HEK293 (cell line): Measurements from ENCODE around the gene BBC3.

Source experiments
- CTCF ChIA-PET: fragments of 350-600 bp; formaldehyde crosslinking; extraction: SDS; loops from one replicate; lab custom pipeline; 2021; ENCODE audit warnings: antibody characterized with exemption; lab: Yijun Ruan, JAX
- POLR2A ChIA-PET: fragments of 300-600 bp; formaldehyde crosslinking; extraction: SDS; loops from one replicate; lab custom pipeline; 2020; ENCODE audit warnings: antibody characterized with exemption, inconsistent platforms; lab: Yijun Ruan, JAX
- H3K27ac ChIP-seq: fragments of 200-500 bp; sonication (Bioruptor generic); 2 replicates; pipeline ENCODE4 v1.5.1; 2014; ENCODE audit warnings: low read depth, low read length, control low read depth, inconsistent platforms; ENCODE audit errors: extremely low read depth
- H3K36me3 ChIP-seq, 2 experiments: fragments of 200-500 bp in 1 of 2; sonication (Bioruptor generic) in 1 of 2; 1 replicate in 1 of 2; 2 replicates in 1 of 2; pipeline ENCODE4 v1.5.1; 2014 to 2017; ENCODE audit warnings: inconsistent platforms in 2 of 2, low read length in 2 of 2; ENCODE audit not compliant: control insufficient read depth in 2 of 2, insufficient read depth in 1 of 2
- H3K4me1 ChIP-seq: fragments of 200-500 bp; sonication (Bioruptor generic); 2 replicates; pipeline ENCODE4 v1.5.1; 2014; ENCODE audit warnings: mild to moderate bottlenecking, low read length, inconsistent platforms; ENCODE audit not compliant: control insufficient read depth, insufficient read depth
- H3K4me3 ChIP-seq: 2 replicates; pipeline ENCODE4 v1.5.1; 2011; ENCODE audit warnings: low read depth, mild to moderate bottlenecking, control low read depth, low read length, moderate library complexity
- H3K9me3 ChIP-seq: fragments of 200-500 bp; sonication (Bioruptor generic); 2 replicates; pipeline ENCODE4 v1.5.1; 2014; ENCODE audit warnings: low read depth, low read length, inconsistent platforms; ENCODE audit not compliant: control insufficient read depth, insufficient read depth
- BCL6B ChIP-seq: fragments of 450-650 bp; formaldehyde crosslinking; IDR thresholded peaks from 2 replicates; pipeline ENCODE4 v1.5.1; 2017; ENCODE audit warnings: missing biosample characterization, missing genetic modification characterization
- KLF8 ChIP-seq: fragments of 450-650 bp; formaldehyde crosslinking; IDR thresholded peaks from 2 replicates; pipeline ENCODE4 v1.5.1; 2016; ENCODE audit warnings: missing biosample characterization, missing genetic modification characterization
- MEIS1 ChIP-seq: sonication (generic); formaldehyde crosslinking; IDR thresholded peaks from 2 replicates; pipeline ENCODE4 v1.8.1; 2022; ENCODE audit warnings: missing genetic modification reagents, mild to moderate bottlenecking, borderline replicate concordance
- MZF1 ChIP-seq: fragments of 450-650 bp; formaldehyde crosslinking; IDR thresholded peaks from 2 replicates; pipeline ENCODE4 v1.5.1; 2017; ENCODE audit warnings: missing biosample characterization, missing genetic modification characterization, borderline replicate concordance
- OSR2 ChIP-seq: fragments of 450-650 bp; formaldehyde crosslinking; IDR thresholded peaks from 2 replicates; pipeline ENCODE4 v1.5.1; 2016; ENCODE audit warnings: missing biosample characterization, missing genetic modification characterization
- RBAK ChIP-seq: fragments of 450-650 bp; formaldehyde crosslinking; IDR thresholded peaks from 2 replicates; pipeline ENCODE4 v1.5.1; 2016; ENCODE audit warnings: missing biosample characterization, missing genetic modification characterization
- ZBTB20 ChIP-seq: fragments of 450-650 bp; formaldehyde crosslinking; IDR thresholded peaks from 2 replicates; pipeline ENCODE4 v1.5.1; 2016; ENCODE audit warnings: missing biosample characterization, missing genetic modification characterization
- ZBTB8A ChIP-seq: fragments of 450-650 bp; formaldehyde crosslinking; IDR thresholded peaks from 2 replicates; pipeline ENCODE4 v1.5.1; 2016; ENCODE audit warnings: missing biosample characterization, missing genetic modification characterization
- ZFP3 ChIP-seq: fragments of 450-650 bp; formaldehyde crosslinking; IDR thresholded peaks from 2 replicates; pipeline ENCODE4 v1.5.1; 2016; ENCODE audit warnings: low read depth, missing biosample characterization, missing genetic modification characterization
- ZFP69B ChIP-seq: fragments of 450-650 bp; formaldehyde crosslinking; IDR thresholded peaks from 2 replicates; pipeline ENCODE4 v1.5.1; 2016; ENCODE audit warnings: missing biosample characterization, missing genetic modification characterization
- ZIC2 ChIP-seq: fragments of 450-650 bp; formaldehyde crosslinking; IDR thresholded peaks from 2 replicates; pipeline ENCODE4 v1.5.1; 2016; ENCODE audit warnings: missing biosample characterization, missing genetic modification characterization
- ZNF121 ChIP-seq: fragments of 450-650 bp; formaldehyde crosslinking; IDR thresholded peaks from 2 replicates; pipeline ENCODE4 v1.5.1; 2016; ENCODE audit warnings: missing biosample characterization, missing genetic modification characterization
- ZNF138 ChIP-seq: fragments of 450-650 bp; formaldehyde crosslinking; IDR thresholded peaks from 2 replicates; pipeline ENCODE4 v1.5.1; 2016; ENCODE audit warnings: missing biosample characterization, missing genetic modification characterization, borderline replicate concordance
- ZNF146 ChIP-seq: fragments of 450-650 bp; formaldehyde crosslinking; IDR thresholded peaks from 2 replicates; pipeline ENCODE4 v1.5.1; 2016; ENCODE audit warnings: missing biosample characterization, missing genetic modification characterization
- ZNF18 ChIP-seq: fragments of 450-650 bp; formaldehyde crosslinking; IDR thresholded peaks from 2 replicates; pipeline ENCODE4 v1.5.1; 2016; ENCODE audit warnings: missing biosample characterization, missing genetic modification characterization
- ZNF211 ChIP-seq: fragments of 450-650 bp; formaldehyde crosslinking; IDR thresholded peaks from 2 replicates; pipeline ENCODE4 v1.5.1; 2016; ENCODE audit warnings: low read depth, missing biosample characterization, missing genetic modification characterization
- ZNF266 ChIP-seq: fragments of 450-650 bp; formaldehyde crosslinking; IDR thresholded peaks from 2 replicates; pipeline ENCODE4 v1.5.1; 2016; ENCODE audit warnings: missing biosample characterization, missing genetic modification characterization, low read depth
- ZNF335 ChIP-seq: fragments of 450-650 bp; formaldehyde crosslinking; conservative IDR thresholded peaks from 2 replicates; pipeline ENCODE4 v1.5.1; 2016; ENCODE audit warnings: missing biosample characterization, missing genetic modification characterization
- ZNF391 ChIP-seq: fragments of 450-650 bp; formaldehyde crosslinking; IDR thresholded peaks from 2 replicates; pipeline ENCODE4 v1.5.1; 2016; ENCODE audit warnings: low read depth, missing biosample characterization, missing genetic modification characterization, borderline replicate concordance
- ZNF555 ChIP-seq: fragments of 450-650 bp; formaldehyde crosslinking; conservative IDR thresholded peaks from 2 replicates; pipeline ENCODE4 v1.5.1; 2017; ENCODE audit warnings: missing biosample characterization, mild to moderate bottlenecking, missing genetic modification characterization, inconsistent platforms
- ZNF747 ChIP-seq: fragments of 450-650 bp; formaldehyde crosslinking; IDR thresholded peaks from 2 replicates; pipeline ENCODE4 v1.5.1; 2016; ENCODE audit warnings: missing biosample characterization, missing genetic modification characterization
- ZNF792 ChIP-seq: fragments of 450-650 bp; formaldehyde crosslinking; IDR thresholded peaks from 2 replicates; pipeline ENCODE4 v1.5.1; 2016; ENCODE audit warnings: missing biosample characterization, missing genetic modification characterization
- TF ChIP-seq, protein P1 (sequence below): fragments of 450-650 bp; formaldehyde crosslinking; IDR thresholded peaks from 2 replicates; pipeline ENCODE4; 2016; ENCODE audit warnings: missing biosample characterization, missing genetic modification characterization
- TF ChIP-seq, protein P2 (sequence below): fragments of 450-650 bp; formaldehyde crosslinking; conservative IDR thresholded peaks from 2 replicates; pipeline ENCODE4 v1.5.1; 2016; ENCODE audit warnings: low read depth, missing biosample characterization, missing genetic modification characterization
- TF ChIP-seq, protein P3 (sequence below): fragments of 450-650 bp; formaldehyde crosslinking; IDR thresholded peaks from 2 replicates; pipeline ENCODE4 v1.5.1; 2016; ENCODE audit warnings: missing biosample characterization, missing genetic modification characterization

Gene BBC3

DNA sequence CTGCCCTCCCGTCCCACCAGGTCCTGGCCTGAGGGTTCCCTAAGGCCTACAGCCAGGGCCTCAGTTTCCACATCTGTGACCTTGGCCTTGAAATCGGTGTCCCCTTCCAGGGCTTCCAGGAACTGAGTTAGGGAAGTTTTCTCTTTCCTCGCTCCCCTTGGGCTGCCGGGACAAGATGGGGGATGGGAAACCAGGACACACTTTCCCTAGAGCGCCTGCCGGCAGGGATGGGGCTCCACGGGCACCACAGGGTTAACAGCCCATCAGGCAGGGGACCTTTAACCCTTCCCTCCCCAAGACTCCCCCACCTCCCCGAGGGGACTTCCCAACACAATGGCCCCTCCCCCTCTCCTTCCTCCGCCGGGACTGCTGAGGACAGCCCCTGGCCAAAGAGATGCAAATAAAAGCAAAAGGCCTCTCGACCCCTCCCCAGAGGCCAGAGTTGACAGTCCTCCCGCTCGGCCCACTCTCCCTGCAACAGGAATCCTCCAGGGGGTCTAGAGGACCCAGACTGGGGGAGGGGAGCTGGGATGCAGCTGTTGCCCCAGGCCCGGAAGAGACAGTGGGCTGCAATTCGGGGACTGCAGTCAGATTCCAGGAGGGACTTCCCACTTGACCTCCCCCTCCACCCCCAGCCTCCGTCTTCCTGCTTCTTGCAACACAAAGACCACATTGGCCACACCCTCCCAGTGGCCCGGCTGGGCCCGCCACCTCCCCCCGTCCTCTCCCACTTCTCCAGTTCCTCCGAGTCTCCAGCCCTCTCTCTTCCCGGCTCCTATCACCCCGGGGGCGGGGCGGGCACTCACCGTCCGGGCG, 3.4 kb downstream of the BBC3 start (continued):
- TF ChIP-seq ZNF138 (tag by site-specific recombination) = no peak
- peak; percentile 52; the same call in 1 of the 2 replicates for TF ChIP-seq BCL6B
- TF ChIP-seq ZNF121 (tag by site-specific recombination) = peak; percentile 84
- peak; percentile 91 for TF ChIP-seq ZBTB8A (tag by site-specific recombination)
- TF ChIP-seq, protein P1, sequence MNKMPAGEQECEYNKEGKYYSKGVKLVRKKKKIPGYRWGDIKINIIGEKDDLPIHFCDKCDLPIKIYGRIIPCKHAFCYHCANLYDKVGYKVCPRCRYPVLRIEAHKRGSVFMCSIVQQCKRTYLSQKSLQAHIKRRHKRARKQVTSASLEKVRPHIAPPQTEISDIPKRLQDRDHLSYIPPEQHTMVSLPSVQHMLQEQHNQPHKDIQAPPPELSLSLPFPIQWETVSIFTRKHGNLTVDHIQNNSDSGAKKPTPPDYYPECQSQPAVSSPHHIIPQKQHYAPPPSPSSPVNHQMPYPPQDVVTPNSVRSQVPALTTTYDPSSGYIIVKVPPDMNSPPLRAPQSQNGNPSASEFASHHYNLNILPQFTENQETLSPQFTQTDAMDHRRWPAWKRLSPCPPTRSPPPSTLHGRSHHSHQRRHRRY = no peak
- TF ChIP-seq MZF1 (tag by site-specific recombination) = peak; percentile 39; the same call in 1 of the 2 replicates
- no peak for TF ChIP-seq RBAK (tag by site-specific recombination)
- TF ChIP-seq ZFP69B (tag by site-specific recombination) = peak; percentile 83
- peak; percentile 62 for TF ChIP-seq ZIC2 (tag by site-specific recombination)
- no peak; the same call in 1 of the 2 replicates for TF ChIP-seq OSR2
- peak; percentile 44; the same call in 1 of the 2 replicates for TF ChIP-seq ZBTB20 (tag by site-specific recombination)
- TF ChIP-seq MEIS1 (CRISPR knock-in tag) = no peak
- TF ChIP-seq ZNF747 (tag by site-specific recombination) = no peak
- no peak for TF ChIP-seq ZNF211 (tag by site-specific recombination)

DNA sequence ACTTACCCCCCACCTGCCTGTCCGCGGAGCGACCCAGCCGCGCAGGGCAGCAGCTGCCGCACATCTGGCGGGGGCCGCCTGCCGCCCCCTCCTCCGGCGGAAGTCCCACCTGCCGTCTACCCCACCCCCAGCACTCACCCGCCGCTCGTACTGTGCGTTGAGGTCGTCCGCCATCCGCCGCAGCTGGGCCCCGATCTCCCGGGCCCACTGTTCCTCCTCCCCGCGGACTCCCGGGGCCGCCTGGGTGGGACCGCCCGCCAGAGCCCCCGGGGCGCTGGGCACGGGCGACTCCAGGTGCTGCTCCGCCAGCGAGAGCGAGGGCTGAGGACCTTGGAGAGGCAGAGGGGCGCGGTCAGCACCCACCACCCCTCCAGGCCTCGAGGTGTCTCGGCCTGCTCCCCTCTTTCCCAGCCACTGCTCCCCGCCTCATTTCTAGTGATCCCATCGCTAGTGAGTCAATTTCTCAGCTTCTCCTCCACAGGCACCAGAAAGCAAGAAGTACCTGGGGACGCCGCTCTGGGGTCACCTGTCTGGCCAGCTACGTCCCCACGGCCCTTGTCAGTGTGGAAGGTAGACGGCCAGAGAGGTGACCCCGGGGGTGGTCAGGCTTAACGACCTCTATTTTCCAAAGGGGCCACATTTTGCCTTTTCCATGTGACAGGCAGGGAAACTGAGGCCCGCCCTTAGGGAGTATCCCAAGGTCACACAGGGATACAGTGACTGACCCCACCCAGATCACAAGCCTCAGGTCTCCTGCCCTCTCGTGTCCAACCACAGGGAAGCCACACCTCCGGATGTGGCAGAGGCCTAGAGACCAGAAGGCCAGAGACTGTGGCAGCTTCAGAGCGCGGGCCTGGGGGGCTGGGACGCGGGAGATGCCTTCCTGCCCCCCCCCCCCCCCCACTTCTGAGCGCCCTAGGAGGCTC, 4.3 kb downstream of the BBC3 start:
- peak overlapping the region; percentile 91 for H3K4me3 ChIP-seq
- H3K36me3 ChIP-seq = peaks cover 14 to 17% of the 10 kb centered on the region in 2 experiments; a peak in 2 of 3 replicates
- no peaks in the 10 kb centered on the region for H3K9me3 ChIP-seq
- ChIA-PET POLR2A (interaction anchor here (0.6 to 6.8 kb wide), 28 partner anchors 9 to 626 kb away, joined by 3 to 112 read pairs (median 5); partner anchors contain the start of genes CCDC9, INAFM1, SAE1 and ZC3H4), CTCF (interaction anchor here (0.6 to 7.6 kb wide), 6 partner anchors 16 to 107 kb away, joined by 3 to 86 read pairs (median 4); no protein-coding TSS in a partner anchor)
- H3K27ac ChIP-seq = peak overlapping the region; percentile 92
- H3K4me1 ChIP-seq = peaks cover 29% of the 10 kb centered on the region
- TF ChIP-seq ZNF792 = 0 out of 2 replicates have a peak, but pooled peaks have one; percentile 35
- TF ChIP-seq ZNF391 (tag by site-specific recombination) = peak; percentile 73
- no peak for TF ChIP-seq ZFP3
- peak; percentile 85; the same call in 1 of the 2 replicates for TF ChIP-seq KLF8 (tag by site-specific recombination)
- TF ChIP-seq ZNF18 (tag by site-specific recombination) = no peak
- TF ChIP-seq ZNF146 = no peak
- TF ChIP-seq ZNF335 (tag by site-specific recombination) = no peak; the same call in 1 of the 2 replicates
- no peak for TF ChIP-seq MZF1 (tag by site-specific recombination)
- TF ChIP-seq ZIC2 (tag by site-specific recombination) = peak; percentile 94
- no peak for TF ChIP-seq ZNF555 (tag by site-specific recombination)
- TF ChIP-seq, protein P2, sequence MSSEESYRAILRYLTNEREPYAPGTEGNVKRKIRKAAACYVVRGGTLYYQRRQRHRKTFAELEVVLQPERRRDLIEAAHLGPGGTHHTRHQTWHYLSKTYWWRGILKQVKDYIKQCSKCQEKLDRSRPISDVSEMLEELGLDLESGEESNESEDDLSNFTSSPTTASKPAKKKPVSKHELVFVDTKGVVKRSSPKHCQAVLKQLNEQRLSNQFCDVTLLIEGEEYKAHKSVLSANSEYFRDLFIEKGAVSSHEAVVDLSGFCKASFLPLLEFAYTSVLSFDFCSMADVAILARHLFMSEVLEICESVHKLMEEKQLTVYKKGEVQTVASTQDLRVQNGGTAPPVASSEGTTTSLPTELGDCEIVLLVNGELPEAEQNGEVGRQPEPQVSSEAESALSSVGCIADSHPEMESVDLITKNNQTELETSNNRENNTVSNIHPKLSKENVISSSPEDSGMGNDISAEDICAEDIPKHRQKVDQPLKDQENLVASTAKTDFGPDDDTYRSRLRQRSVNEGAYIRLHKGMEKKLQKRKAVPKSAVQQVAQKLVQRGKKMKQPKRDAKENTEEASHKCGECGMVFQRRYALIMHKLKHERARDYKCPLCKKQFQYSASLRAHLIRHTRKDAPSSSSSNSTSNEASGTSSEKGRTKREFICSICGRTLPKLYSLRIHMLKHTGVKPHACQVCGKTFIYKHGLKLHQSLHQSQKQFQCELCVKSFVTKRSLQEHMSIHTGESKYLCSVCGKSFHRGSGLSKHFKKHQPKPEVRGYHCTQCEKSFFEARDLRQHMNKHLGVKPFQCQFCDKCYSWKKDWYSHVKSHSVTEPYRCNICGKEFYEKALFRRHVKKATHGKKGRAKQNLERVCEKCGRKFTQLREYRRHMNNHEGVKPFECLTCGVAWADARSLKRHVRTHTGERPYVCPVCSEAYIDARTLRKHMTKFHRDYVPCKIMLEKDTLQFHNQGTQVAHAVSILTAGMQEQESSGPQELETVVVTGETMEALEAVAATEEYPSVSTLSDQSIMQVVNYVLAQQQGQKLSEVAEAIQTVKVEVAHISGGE (tag by site-specific recombination) = peak; percentile 44; the same call in 1 of the 2 replicates
- TF ChIP-seq ZNF266 = no peak
- TF ChIP-seq, protein P3, sequence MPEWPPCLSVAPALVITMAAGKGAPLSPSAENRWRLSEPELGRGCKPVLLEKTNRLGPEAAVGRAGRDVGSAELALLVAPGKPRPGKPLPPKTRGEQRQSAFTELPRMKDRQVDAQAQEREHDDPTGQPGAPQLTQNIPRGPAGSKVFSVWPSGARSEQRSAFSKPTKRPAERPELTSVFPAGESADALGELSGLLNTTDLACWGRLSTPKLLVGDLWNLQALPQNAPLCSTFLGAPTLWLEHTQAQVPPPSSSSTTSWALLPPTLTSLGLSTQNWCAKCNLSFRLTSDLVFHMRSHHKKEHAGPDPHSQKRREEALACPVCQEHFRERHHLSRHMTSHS = no peak
